ENCODE results near the gene C1orf122.

Gene C1orf122

GRCh38 chr1:37828410-37829074 lies 21.0 kb downstream of the C1orf122 start:
- H3K4me3 ChIP-seq (replicated peaks; ENCODE audit: low read depth, low read length), result no peak overlapping the region
- no peak for TF ChIP-seq CTCF (IDR thresholded peaks at IDR 0.05; ENCODE audit: low read depth, low read length, missing control alignments)
- no peak for DNase-seq (ENCODE audit: extremely low read depth, low read depth)

- no peak for DNase-seq (ENCODE audit: extremely low read depth, low read depth)
- no peak for TF ChIP-seq CTCF (IDR thresholded peaks at IDR 0.05; ENCODE audit: low read depth, low read length, missing control alignments)
- no peak overlapping the region for H3K4me3 ChIP-seq (replicated peaks; ENCODE audit: low read depth, low read length)
Observed at GRCh38 chr1:37831109-37831508, 23.5 kb downstream of the C1orf122 start.

- no peak for TF ChIP-seq CTCF (IDR thresholded peaks at IDR 0.05; ENCODE audit: low read depth, low read length, missing control alignments)
- no peak for DNase-seq (ENCODE audit: extremely low read depth, low read depth)
- no peak overlapping the region for H3K4me3 ChIP-seq (replicated peaks; ENCODE audit: low read depth, low read length)
Observed at GRCh38 chr1:37831809-37832208, 24.2 kb downstream of the C1orf122 start.

GRCh38 chr1:37836788-37837187 lies 29.2 kb downstream of the C1orf122 start:
- no peak for TF ChIP-seq CTCF (IDR thresholded peaks at IDR 0.05; ENCODE audit: low read depth, low read length, missing control alignments)
- H3K4me3 ChIP-seq (replicated peaks; ENCODE audit: low read depth, low read length), result no peak overlapping the region
- DNase-seq (ENCODE audit: extremely low read depth, low read depth), result no peak

GRCh38 chr1:37839676-37840075 lies 32.1 kb downstream of the C1orf122 start:
- H3K4me3 ChIP-seq (replicated peaks; ENCODE audit: low read depth, low read length), result no peak overlapping the region
- DNase-seq (ENCODE audit: extremely low read depth, low read depth), result no peak
- TF ChIP-seq CTCF (IDR thresholded peaks at IDR 0.05; ENCODE audit: low read depth, low read length, missing control alignments), result no peak

- TF ChIP-seq CTCF (IDR thresholded peaks at IDR 0.05; ENCODE audit: low read depth, low read length, missing control alignments), result no peak
- H3K4me3 ChIP-seq (replicated peaks; ENCODE audit: low read depth, low read length), result no peak overlapping the region
- DNase-seq (ENCODE audit: extremely low read depth, low read depth), result no peak
Observed at GRCh38 chr1:37840711-37841110, 33.1 kb downstream of the C1orf122 start.

- no peak for TF ChIP-seq CTCF (IDR thresholded peaks at IDR 0.05; ENCODE audit: low read depth, low read length, missing control alignments)
- H3K4me3 ChIP-seq (replicated peaks; ENCODE audit: low read depth, low read length), result no peak overlapping the region
- no peak for DNase-seq (ENCODE audit: extremely low read depth, low read depth)
Observed at GRCh38 chr1:37841652-37842051, 34.1 kb downstream of the C1orf122 start.

All from HFF-Myc (cell line).